Measurements from ENCODE around the gene CNPY1.

CNPY1 gene

DNA sequence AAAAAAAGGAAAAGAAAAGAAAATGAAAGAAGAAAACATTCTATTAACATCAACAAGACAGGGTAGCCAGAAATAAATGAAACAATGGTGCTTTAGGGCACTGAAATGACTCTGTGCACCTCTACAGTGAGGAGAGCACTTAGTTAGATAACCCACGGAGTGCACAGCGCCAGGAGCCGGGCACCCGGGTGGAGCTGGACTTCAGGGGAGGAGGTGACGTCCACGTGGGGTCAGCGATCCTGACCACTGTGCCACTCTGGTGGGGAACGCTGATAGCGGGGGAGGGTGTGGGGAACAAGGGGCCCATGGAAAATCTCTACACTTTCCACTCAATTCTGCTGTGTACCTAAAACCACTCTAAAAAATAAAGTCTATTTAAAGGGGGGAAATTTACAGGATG is 15.7 kb upstream of the CNPY1 start:
- H3K4me3 ChIP-seq (replicated peaks; ENCODE audit: insufficient read depth, low read length): no peak overlapping the region
- H3K27me3 ChIP-seq (ENCODE audit: insufficient read depth, poor library complexity, severe bottlenecking): no peaks in the 10 kb centered on the region
- no peak for DNase-seq (ENCODE audit: low read depth in 1 of 2, low spot score in 1 of 2)
- no peak for TF ChIP-seq SPI1 (IDR thresholded peaks at IDR 0.05; ENCODE audit: borderline replicate concordance, low read depth)
- no peak for TF ChIP-seq POLR2AphosphoS5 (IDR thresholded peaks at IDR 0.05; ENCODE audit: low read depth)
- TF ChIP-seq, protein P1, sequence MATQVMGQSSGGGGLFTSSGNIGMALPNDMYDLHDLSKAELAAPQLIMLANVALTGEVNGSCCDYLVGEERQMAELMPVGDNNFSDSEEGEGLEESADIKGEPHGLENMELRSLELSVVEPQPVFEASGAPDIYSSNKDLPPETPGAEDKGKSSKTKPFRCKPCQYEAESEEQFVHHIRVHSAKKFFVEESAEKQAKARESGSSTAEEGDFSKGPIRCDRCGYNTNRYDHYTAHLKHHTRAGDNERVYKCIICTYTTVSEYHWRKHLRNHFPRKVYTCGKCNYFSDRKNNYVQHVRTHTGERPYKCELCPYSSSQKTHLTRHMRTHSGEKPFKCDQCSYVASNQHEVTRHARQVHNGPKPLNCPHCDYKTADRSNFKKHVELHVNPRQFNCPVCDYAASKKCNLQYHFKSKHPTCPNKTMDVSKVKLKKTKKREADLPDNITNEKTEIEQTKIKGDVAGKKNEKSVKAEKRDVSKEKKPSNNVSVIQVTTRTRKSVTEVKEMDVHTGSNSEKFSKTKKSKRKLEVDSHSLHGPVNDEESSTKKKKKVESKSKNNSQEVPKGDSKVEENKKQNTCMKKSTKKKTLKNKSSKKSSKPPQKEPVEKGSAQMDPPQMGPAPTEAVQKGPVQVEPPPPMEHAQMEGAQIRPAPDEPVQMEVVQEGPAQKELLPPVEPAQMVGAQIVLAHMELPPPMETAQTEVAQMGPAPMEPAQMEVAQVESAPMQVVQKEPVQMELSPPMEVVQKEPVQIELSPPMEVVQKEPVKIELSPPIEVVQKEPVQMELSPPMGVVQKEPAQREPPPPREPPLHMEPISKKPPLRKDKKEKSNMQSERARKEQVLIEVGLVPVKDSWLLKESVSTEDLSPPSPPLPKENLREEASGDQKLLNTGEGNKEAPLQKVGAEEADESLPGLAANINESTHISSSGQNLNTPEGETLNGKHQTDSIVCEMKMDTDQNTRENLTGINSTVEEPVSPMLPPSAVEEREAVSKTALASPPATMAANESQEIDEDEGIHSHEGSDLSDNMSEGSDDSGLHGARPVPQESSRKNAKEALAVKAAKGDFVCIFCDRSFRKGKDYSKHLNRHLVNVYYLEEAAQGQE (IDR thresholded peaks at IDR 0.05; ENCODE audit: insufficient replicate concordance, low read depth): no peak
- TF ChIP-seq GABPA (IDR thresholded peaks at IDR 0.05; ENCODE audit: low read depth): no peak
- TF ChIP-seq, protein P2, sequence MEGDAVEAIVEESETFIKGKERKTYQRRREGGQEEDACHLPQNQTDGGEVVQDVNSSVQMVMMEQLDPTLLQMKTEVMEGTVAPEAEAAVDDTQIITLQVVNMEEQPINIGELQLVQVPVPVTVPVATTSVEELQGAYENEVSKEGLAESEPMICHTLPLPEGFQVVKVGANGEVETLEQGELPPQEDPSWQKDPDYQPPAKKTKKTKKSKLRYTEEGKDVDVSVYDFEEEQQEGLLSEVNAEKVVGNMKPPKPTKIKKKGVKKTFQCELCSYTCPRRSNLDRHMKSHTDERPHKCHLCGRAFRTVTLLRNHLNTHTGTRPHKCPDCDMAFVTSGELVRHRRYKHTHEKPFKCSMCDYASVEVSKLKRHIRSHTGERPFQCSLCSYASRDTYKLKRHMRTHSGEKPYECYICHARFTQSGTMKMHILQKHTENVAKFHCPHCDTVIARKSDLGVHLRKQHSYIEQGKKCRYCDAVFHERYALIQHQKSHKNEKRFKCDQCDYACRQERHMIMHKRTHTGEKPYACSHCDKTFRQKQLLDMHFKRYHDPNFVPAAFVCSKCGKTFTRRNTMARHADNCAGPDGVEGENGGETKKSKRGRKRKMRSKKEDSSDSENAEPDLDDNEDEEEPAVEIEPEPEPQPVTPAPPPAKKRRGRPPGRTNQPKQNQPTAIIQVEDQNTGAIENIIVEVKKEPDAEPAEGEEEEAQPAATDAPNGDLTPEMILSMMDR (IDR thresholded peaks at IDR 0.05; ENCODE audit: insufficient read depth, low read length): no peak
- H3K27ac ChIP-seq (replicated peaks): no peak overlapping the region

DNA sequence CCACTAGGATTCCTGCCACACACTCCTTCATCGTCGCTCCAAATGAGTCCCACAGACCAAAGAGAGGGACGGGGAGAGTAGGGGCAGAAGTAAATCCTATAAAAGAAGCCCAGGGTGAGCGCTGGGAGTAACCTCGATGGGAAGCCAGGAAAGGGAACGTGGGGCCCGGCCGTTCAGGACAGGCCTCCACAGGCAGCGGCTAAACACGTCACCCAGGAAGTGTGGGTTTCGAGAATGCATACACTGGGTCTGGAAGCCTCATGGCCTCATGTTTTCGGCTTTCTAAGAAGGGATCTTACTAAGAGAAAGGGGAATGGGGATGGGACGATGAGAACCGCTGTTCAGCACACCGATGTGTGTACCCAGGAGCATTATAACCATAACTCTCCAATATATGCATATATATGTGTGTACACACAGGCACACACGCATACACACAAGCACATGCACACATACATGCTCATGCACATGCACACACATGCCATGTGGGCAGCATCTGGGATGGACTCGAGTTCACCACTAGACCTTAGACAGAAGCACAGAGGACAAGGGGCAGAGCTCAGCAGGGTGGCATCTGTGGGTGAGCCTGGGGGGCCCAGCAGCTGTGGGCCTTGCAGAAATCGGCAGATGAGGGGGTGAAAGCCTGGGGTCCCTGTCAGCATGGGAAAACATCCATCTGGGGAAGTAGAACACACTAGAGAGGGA is 14.8 kb upstream of the CNPY1 start:
- no peak for DNase-seq (ENCODE audit: low read depth in 1 of 2, low spot score in 1 of 2)
- no peak for TF ChIP-seq GABPA (IDR thresholded peaks at IDR 0.05; ENCODE audit: low read depth)
- TF ChIP-seq, protein P2 (IDR thresholded peaks at IDR 0.05; ENCODE audit: insufficient read depth, low read length): no peak
- TF ChIP-seq, protein P1 (IDR thresholded peaks at IDR 0.05; ENCODE audit: insufficient replicate concordance, low read depth): no peak
- Histone ChIP-seq H3K27ac (replicated peaks) (no peak overlapping the region), H3K27me3 (ENCODE audit: insufficient read depth, poor library complexity, severe bottlenecking) (no peaks in the 10 kb centered on the region), H3K4me3 (replicated peaks; ENCODE audit: insufficient read depth, low read length) (no peak overlapping the region)

DNA sequence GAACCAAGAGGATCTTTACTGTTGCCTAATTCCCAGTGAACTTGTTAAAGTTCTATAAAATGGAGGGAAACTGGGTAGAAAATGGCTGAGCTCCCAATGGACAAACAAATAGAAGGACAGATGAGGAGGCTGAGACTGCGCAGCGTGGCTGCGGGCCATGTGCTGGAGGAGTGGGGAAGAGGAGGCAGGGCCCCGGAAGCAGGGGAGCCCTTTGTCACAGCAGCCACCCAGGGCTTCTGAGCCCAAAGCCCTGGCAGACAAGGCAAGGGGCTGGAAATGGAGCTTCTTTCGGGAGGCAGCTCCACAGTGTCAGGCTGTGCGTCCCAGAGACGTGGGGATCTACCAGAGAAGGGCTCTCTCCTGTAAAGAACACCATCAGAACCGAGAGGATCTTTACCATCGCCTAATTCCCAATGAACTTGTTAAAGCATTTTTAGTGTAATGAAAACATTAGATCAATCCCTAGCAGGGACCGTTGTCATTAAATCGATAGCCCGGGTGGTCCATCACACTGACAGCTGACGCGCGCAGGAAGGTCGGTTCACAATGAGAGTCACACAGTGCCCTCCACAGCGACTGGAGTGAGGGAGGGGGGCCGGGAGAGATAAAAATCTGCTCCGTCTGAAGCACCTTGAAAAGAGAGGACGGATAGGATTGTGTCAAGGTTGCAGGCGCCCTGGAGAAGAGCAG is 14.0 kb upstream of the CNPY1 start:
- DNase-seq (ENCODE audit: low read depth in 1 of 2, low spot score in 1 of 2): no peak
- no peak for TF ChIP-seq GABPA (IDR thresholded peaks at IDR 0.05; ENCODE audit: low read depth)
- no peak for TF ChIP-seq SPI1 (IDR thresholded peaks at IDR 0.05; ENCODE audit: borderline replicate concordance, low read depth)
- TF ChIP-seq POLR2AphosphoS5 (IDR thresholded peaks at IDR 0.05; ENCODE audit: low read depth): no peak
- TF ChIP-seq, protein P2 (IDR thresholded peaks at IDR 0.05; ENCODE audit: insufficient read depth, low read length): no peak
- TF ChIP-seq, protein P1 (IDR thresholded peaks at IDR 0.05; ENCODE audit: insufficient replicate concordance, low read depth): no peak
- Histone ChIP-seq H3K27ac (replicated peaks) (no peak overlapping the region), H3K4me3 (replicated peaks; ENCODE audit: insufficient read depth, low read length) (no peak overlapping the region), H3K27me3 (ENCODE audit: insufficient read depth, poor library complexity, severe bottlenecking) (no peaks in the 10 kb centered on the region)
